CD4-positive, alpha-beta T cell treated with Interleukin-6 for 4 hours (primary cell): ENCODE measurements around the gene FHDC1.

Experiments used
- DNase-seq: peaks from one replicate; pipeline ENCODE4 v3.0.0-alpha.2; 2020; ENCODE audit warnings: mixed read lengths

Gene FHDC1

GRCh38 chr4:152959080-152959479 lies 23.0 kb downstream of the FHDC1 start:
- DNase-seq: no peak

- DNase-seq: no peak
These were observed 24.0 kb downstream of the FHDC1 start for GRCh38 chr4:152960082-152960481.

- DNase-seq: no peak
These were observed 25.1 kb downstream of the FHDC1 start for GRCh38 chr4:152961014-152961772.

GRCh38 chr4:152961773-152962115 lies 25.6 kb downstream of the FHDC1 start:
- DNase-seq: no peak

GRCh38 chr4:152962150-152962549 lies 26.0 kb downstream of the FHDC1 start:
- DNase-seq: no peak

GRCh38 chr4:152964335-152964734 lies 28.2 kb downstream of the FHDC1 start:
- no peak for DNase-seq

- DNase-seq: no peak
These were observed 29.5 kb downstream of the FHDC1 start for GRCh38 chr4:152965611-152966010.

GRCh38 chr4:152967907-152968306 lies 31.8 kb downstream of the FHDC1 start:
- DNase-seq: no peak

GRCh38 chr4:152968806-152969394 lies 32.8 kb downstream of the FHDC1 start:
- DNase-seq: no peak

GRCh38 chr4:152970102-152970820 lies 34.1 kb downstream of the FHDC1 start:
- no peak for DNase-seq

GRCh38 chr4:152971053-152971452 lies 34.9 kb downstream of the FHDC1 start:
- DNase-seq: no peak

- no peak for DNase-seq
These were observed 36.9 kb downstream of the FHDC1 start for GRCh38 chr4:152972821-152973628.

GRCh38 chr4:152973629-152974467 lies 37.7 kb downstream of the FHDC1 start:
- DNase-seq: no peak

GRCh38 chr4:152974468-152975379 lies 38.6 kb downstream of the FHDC1 start:
- no peak for DNase-seq

GRCh38 chr4:152975380-152976211 lies 39.5 kb downstream of the FHDC1 start:
- no peak for DNase-seq

GRCh38 chr4:152976212-152976761 lies 40.2 kb downstream of the FHDC1 start:
- no peak for DNase-seq

- DNase-seq: no peak
These were observed 43.7 kb downstream of the FHDC1 start for GRCh38 chr4:152979731-152980330.

GRCh38 chr4:152981278-152981677 lies 45.2 kb downstream of the FHDC1 start:
- DNase-seq: no peak

GRCh38 chr4:152981842-152982241 lies 45.7 kb downstream of the FHDC1 start:
- no peak for DNase-seq
